RCC 7860 (cell line): Measurements from ENCODE around the gene DHRS3.
"Not testable (repeated sequence)": the region's sequence is repeated elsewhere in the genome, so short reads cannot be mapped to it uniquely, and the experiment has no call there.

Experiments used
- DNase-seq: peaks from one replicate; pipeline ENCODE4 v3.0.0-alpha.2; 2015; ENCODE audit warnings: low spot score
- FAIRE-seq: peaks from 2 replicates; lab custom pipeline; 2012; peaks lifted over from hg19 to GRCh38; lab: Jason Lieb, UNC

The DHRS3 gene

GRCh38 chr1:12525311-12526181 is 92.5 kb downstream of the DHRS3 start:
- no peak for FAIRE-seq
- no peak for DNase-seq

GRCh38 chr1:12524266-12524665 is 93.7 kb downstream of the DHRS3 start:
- no peak for FAIRE-seq
- DNase-seq, result no peak

GRCh38 chr1:12522780-12523179 is 95.2 kb downstream of the DHRS3 start:
- not testable (repeated sequence) for DNase-seq, FAIRE-seq

GRCh38 chr1:12521096-12521495 is 96.9 kb downstream of the DHRS3 start:
- no peak for FAIRE-seq
- DNase-seq, result no peak

GRCh38 chr1:12519693-12520364 is 98.2 kb downstream of the DHRS3 start:
- no peak for DNase-seq
- no peak for FAIRE-seq

- FAIRE-seq (no peak), DNase-seq (no peak)
Measured at GRCh38 chr1:12518931-12519692, 98.9 kb downstream of the DHRS3 start.
